KMS-11 (cell line): ENCODE measurements around the gene SMIM44.

Experiments
- H2AFZ ChIP-seq: fragments of 200-600 bp; sonication (generic); 2 replicates; pipeline ENCODE4 v1.6.1; 2016; ENCODE audit warnings: antibody characterized with exemption, mixed run types, low read depth
- H3K27ac ChIP-seq: fragments of 200-600 bp; sonication (generic); 2 replicates; pipeline ENCODE4 v1.6.1; 2016; ENCODE audit warnings: mild to moderate bottlenecking, mixed run types
- H3K27me3 ChIP-seq: fragments of 200-600 bp; sonication (generic); 2 replicates; pipeline ENCODE4 v1.6.1; 2017; ENCODE audit warnings: mild to moderate bottlenecking, low read depth, mixed run types, moderate library complexity; ENCODE audit not compliant: insufficient read depth
- H3K36me3 ChIP-seq: fragments of 200-600 bp; sonication (generic); 2 replicates; pipeline ENCODE4 v1.6.1; 2017; ENCODE audit warnings: mild to moderate bottlenecking, mixed run types; ENCODE audit not compliant: insufficient read depth
- H3K4me1 ChIP-seq: fragments of 200-600 bp; sonication (generic); 2 replicates; pipeline ENCODE4 v1.6.1; 2016; ENCODE audit warnings: mild to moderate bottlenecking, low read depth, mixed run types; ENCODE audit not compliant: poor library complexity, severe bottlenecking
- H3K4me2 ChIP-seq: fragments of 200-600 bp; sonication (generic); 2 replicates; pipeline ENCODE4 v1.7.0; 2016; ENCODE audit warnings: mild to moderate bottlenecking, mixed run types
- H3K4me3 ChIP-seq: fragments of 200-600 bp; sonication (generic); IDR thresholded peaks from 2 replicates; pipeline ENCODE4 v1.6.1; 2017; ENCODE audit warnings: low read depth, low read length, mixed read lengths; ENCODE audit not compliant: insufficient read depth
- H3K79me2 ChIP-seq: fragments of 200-600 bp; sonication (generic); 2 replicates; pipeline ENCODE4 v1.6.1; 2016; ENCODE audit warnings: low read depth, mixed run types; ENCODE audit not compliant: insufficient read depth
- H3K9ac ChIP-seq: fragments of 200-600 bp; sonication (generic); 2 replicates; pipeline ENCODE4 v1.6.1; 2016; ENCODE audit warnings: mild to moderate bottlenecking, mixed run types
- H4K20me1 ChIP-seq: fragments of 200-600 bp; sonication (generic); 2 replicates; pipeline ENCODE4 v1.6.1; 2016; ENCODE audit warnings: mild to moderate bottlenecking, mixed run types; ENCODE audit not compliant: insufficient read depth
- TF ChIP-seq, protein P1 (sequence below): fragments of 200-600 bp; sonication (generic); conservative IDR thresholded peaks from 2 replicates; pipeline ENCODE4 v1.6.1; 2017; ENCODE audit warnings: low read depth, mild to moderate bottlenecking, antibody characterized with exemption, low read length, moderate library complexity, mixed read lengths

The SMIM44 gene

DNA sequence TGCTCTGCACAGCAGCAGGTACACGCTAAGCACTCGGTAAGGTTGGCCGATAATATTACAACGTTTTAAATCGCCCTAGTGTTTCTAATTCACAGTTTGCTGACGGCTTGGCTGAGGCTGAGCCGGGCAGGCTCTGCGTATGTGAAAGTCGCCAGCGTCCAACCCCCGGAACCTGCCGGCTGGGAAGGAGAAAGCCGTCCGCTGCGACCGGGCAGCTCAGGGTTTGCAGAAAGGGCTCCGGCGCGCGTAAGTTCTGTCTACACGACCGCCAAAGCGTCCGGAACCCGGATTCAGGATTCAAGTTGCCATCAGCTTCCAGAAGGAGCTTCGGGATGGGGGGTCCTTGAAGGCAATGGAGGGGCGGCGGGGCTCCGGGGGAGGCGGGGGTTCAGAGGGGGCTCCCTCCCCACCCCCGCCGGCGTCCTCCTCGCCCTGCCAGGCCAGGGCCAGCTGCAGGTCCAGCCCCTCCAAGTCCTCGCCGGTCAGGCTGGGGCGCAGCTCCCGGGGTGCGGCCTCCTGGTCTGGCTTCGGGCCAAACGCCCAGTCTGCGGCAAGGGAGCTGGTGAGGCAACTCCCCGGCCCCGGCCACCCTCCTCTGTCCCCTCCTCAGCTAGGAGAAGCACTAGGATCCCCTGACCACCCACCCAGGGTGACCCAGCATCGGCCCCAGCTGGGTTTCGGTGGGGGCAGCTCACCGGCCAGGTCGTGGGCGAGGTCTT, 575 bp downstream of the SMIM44 start:
- no peaks in the 10 kb centered on the region for H3K36me3 ChIP-seq
- peaks cover 6% of the 10 kb centered on the region for H3K4me1 ChIP-seq
- H3K4me3 ChIP-seq, result no peak overlapping the region
- H3K9ac ChIP-seq, result no peak overlapping the region
- H3K4me2 ChIP-seq, result no peak overlapping the region
- no peaks in the 10 kb centered on the region for H4K20me1 ChIP-seq
- H2AFZ ChIP-seq, result no peak overlapping the region
- no peak overlapping the region for H3K27ac ChIP-seq
- H3K27me3 ChIP-seq, result peaks cover 41% of the 10 kb centered on the region
- no peaks in the 10 kb centered on the region for H3K79me2 ChIP-seq
- TF ChIP-seq, protein P1, sequence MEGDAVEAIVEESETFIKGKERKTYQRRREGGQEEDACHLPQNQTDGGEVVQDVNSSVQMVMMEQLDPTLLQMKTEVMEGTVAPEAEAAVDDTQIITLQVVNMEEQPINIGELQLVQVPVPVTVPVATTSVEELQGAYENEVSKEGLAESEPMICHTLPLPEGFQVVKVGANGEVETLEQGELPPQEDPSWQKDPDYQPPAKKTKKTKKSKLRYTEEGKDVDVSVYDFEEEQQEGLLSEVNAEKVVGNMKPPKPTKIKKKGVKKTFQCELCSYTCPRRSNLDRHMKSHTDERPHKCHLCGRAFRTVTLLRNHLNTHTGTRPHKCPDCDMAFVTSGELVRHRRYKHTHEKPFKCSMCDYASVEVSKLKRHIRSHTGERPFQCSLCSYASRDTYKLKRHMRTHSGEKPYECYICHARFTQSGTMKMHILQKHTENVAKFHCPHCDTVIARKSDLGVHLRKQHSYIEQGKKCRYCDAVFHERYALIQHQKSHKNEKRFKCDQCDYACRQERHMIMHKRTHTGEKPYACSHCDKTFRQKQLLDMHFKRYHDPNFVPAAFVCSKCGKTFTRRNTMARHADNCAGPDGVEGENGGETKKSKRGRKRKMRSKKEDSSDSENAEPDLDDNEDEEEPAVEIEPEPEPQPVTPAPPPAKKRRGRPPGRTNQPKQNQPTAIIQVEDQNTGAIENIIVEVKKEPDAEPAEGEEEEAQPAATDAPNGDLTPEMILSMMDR, result no peak

DNA sequence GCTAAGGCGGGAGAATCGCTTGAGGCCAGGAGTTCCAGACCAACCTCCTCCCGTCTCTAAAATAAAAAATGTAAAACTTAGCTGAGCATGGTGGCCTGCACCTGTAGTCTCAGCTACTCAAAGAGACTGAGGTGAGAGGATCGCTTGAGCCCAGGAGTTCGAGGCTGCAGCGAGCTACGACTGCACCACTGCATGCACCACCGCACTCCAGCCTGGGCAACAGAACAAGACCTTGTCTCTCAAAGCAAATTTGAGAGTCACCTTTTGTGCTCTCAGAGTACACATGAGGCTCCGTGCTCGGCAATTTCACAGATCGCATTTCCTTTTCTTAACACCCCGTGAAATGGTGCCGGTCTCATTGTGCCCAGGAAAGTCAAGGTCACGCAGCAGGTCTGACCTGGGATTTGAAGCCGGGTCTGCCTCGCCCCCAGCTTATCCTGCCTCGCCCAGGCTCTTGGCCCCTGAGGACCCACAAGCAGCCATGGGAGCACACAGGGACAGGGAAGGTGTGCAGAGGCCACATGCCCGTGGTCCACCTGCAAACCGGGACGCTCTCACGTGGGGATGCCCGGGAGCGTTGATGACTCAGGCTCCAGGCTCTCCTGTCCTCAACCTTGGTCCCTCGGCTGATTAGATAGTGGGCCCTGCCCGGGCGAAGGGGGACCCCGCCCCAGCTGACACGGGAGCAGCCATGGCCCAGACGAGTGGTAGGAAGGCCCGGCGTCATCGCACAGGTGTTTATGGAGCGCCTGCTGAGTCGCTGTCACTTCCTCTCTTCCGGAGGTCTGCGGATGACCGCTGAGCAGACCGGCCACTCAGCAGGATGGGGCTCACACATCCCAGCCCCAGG, 1.8 kb downstream of the SMIM44 start:
- Histone ChIP-seq H3K36me3 (no peaks in the 10 kb centered on the region), H2AFZ (no peak overlapping the region), H3K4me2 (no peak overlapping the region), H3K9ac (no peak overlapping the region), H4K20me1 (no peaks in the 10 kb centered on the region), H3K4me1 (peaks cover 6% of the 10 kb centered on the region), H3K79me2 (no peaks in the 10 kb centered on the region), H3K27ac (no peak overlapping the region), H3K4me3 (no peak overlapping the region), H3K27me3 (peaks cover 43% of the 10 kb centered on the region)
- TF ChIP-seq, protein P1, result no peak

DNA sequence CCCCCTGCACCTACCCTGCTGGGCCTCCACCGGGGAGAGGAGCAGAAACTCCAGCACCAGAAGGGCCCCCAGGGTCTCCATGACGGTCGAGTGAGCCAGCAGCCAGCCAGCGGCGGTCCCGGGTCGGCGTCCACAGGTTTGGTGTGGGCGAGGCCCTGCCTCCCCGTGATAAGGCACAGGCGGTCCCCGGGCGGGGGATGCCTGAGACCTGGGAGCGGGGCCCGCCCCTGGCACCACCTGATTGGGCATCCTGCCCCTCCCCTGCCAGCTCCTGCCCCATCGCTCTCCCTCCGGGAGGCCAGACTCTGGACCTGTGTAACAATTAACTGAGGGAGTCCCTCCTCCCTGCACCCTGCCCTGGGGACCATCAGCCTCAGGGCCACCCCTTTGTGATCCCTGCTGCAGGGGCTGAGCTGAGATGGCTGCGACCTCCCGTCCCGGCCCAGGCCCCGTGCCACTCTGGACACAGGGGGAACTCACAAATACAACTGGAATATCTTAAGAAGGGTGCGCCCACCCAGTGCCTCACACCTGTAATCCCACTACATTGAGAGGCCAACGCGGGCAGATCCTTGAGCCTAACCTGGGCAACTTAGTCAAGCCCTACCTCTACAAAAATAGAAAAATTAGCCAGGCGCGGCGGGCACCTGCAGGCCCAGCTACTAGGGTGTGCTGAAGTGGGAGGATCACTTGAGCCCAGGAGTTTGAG, 2.7 kb downstream of the SMIM44 start, which contains the start of gene SMIM24:
SMIM24 (minus strand) TSS at position 143 of the 709 bp plus-strand sequence; CDS start at position 81, 62 bp downstream.
- TF ChIP-seq, protein P1, result no peak
- Histone ChIP-seq H4K20me1 (no peaks in the 10 kb centered on the region), H3K79me2 (no peaks in the 10 kb centered on the region), H3K4me2 (no peak within 1 kb of the TSS), H3K36me3 (no peaks in the 10 kb centered on the region), H3K4me1 (peaks cover 6% of the 10 kb centered on the region), H3K27ac (no peak within 1 kb of the TSS), H3K27me3 (peaks cover 49% of the 10 kb centered on the region), H3K4me3 (no peak within 1 kb of the TSS), H2AFZ (no peak within 1 kb of the TSS), H3K9ac (no peak within 1 kb of the TSS)

DNA sequence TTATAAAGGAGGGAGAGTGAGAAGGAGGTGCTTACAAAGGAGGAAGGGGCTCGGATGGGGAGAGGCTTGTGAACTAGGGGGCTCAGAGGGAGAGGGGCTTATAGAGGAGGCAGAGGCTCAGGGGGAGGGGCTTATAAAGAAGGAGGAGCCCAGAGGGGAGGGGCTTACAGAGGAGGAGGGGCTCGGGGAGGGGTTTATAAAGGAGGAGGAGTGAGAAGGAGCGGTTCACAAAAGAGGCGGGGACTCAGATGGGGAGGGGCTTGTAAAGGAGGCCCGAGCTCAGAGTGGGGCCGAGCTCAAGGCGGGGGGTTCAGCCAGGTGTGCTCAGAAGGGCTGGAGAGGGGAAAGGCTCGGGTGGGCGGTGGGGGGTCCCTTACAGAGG, 3.4 kb downstream of the SMIM44 start:
- no peak overlapping the region for H2AFZ ChIP-seq
- no peaks in the 10 kb centered on the region for H3K79me2 ChIP-seq
- H3K4me2 ChIP-seq, result no peak overlapping the region
- peaks cover 53% of the 10 kb centered on the region for H3K27me3 ChIP-seq
- TF ChIP-seq, protein P1, result no peak
- H3K36me3 ChIP-seq, result no peaks in the 10 kb centered on the region
- H3K9ac ChIP-seq, result no peak overlapping the region
- peaks cover 6% of the 10 kb centered on the region for H3K4me1 ChIP-seq
- H3K4me3 ChIP-seq, result no peak overlapping the region
- no peaks in the 10 kb centered on the region for H4K20me1 ChIP-seq
- no peak overlapping the region for H3K27ac ChIP-seq
